A673 (cell line): ENCODE measurements around the gene CYB5A. TPM values are rescaled to one million over a fixed set of nuclear protein-coding genes. Genes with fewer than 3 reads are reported as not detected.

Experiments used
- BruUV-seq: library from RNA; stranded (reverse); fragments of 400-500 nt; replicated peaks from 2 replicates; lab custom pipeline; 2021; lab: Mats Ljungman, UMichigan
- CTCF ChIA-PET: fragments of 300-600 bp; sonication (Branson Sonifier 250); formaldehyde crosslinking; loops from one replicate; lab custom pipeline; 2022; ENCODE audit warnings: antibody characterized with exemption; lab: Charles Lee
- POLR2A ChIA-PET: fragments of 300-600 bp; sonication (Branson Sonifier 250); formaldehyde crosslinking; loops from one replicate; lab custom pipeline; 2022; ENCODE audit warnings: antibody characterized with exemption; ENCODE audit not compliant: low non-redundant PET; lab: Charles Lee
- DNase-seq: peaks from one replicate; pipeline ENCODE4 v3.0.0-alpha.2; 2015; ENCODE audit warnings: low spot score
- H3K27ac ChIP-seq: fragments of 200-600 bp; sonication (generic); 2 replicates; pipeline ENCODE4 v1.5.1; 2016; ENCODE audit warnings: mixed run types, low read depth, mild to moderate bottlenecking, mixed read lengths, antibody characterized with exemption, low read length; ENCODE audit not compliant: poor library complexity, severe bottlenecking
- H3K27me3 ChIP-seq: fragments of 200-600 bp; sonication (generic); replicated peaks from 2 replicates; pipeline ENCODE4 v1.6.1; 2017; ENCODE audit warnings: mixed run types, low read depth, mild to moderate bottlenecking, mixed read lengths, antibody characterized with exemption, low read length; ENCODE audit not compliant: insufficient read depth, poor library complexity
- H3K36me3 ChIP-seq: fragments of 200-600 bp; sonication (generic); 2 replicates; pipeline ENCODE4 v1.6.1; 2016; ENCODE audit warnings: mixed run types, mild to moderate bottlenecking, mixed read lengths, antibody characterized with exemption, low read length; ENCODE audit not compliant: insufficient read depth, poor library complexity, severe bottlenecking
- H3K4me1 ChIP-seq: fragments of 200-600 bp; sonication (generic); 2 replicates; pipeline ENCODE4 v1.6.1; 2017; ENCODE audit warnings: mixed run types, mild to moderate bottlenecking, mixed read lengths, antibody characterized with exemption, low read length; ENCODE audit not compliant: insufficient read depth, poor library complexity, severe bottlenecking
- H3K4me3 ChIP-seq: fragments of 200-600 bp; sonication (generic); 2 replicates; pipeline ENCODE4 v1.5.1; 2016; ENCODE audit warnings: low read depth, mixed run types, mild to moderate bottlenecking, mixed read lengths, low read length; ENCODE audit not compliant: poor library complexity, severe bottlenecking
- H3K9me3 ChIP-seq: fragments of 200-600 bp; sonication (generic); 2 replicates; pipeline ENCODE4 v1.6.1; 2016; ENCODE audit warnings: mixed run types, low read depth, mild to moderate bottlenecking, mixed read lengths, antibody characterized with exemption, low read length; ENCODE audit not compliant: poor library complexity, severe bottlenecking
- EZH2 ChIP-seq: fragments of 200-600 bp; sonication (generic); IDR thresholded peaks from 2 replicates; pipeline ENCODE4 v1.6.1; 2017; ENCODE audit warnings: borderline replicate concordance, low read depth, mild to moderate bottlenecking, mixed read lengths, antibody characterized with exemption, low read length; ENCODE audit not compliant: poor library complexity, severe bottlenecking
- intact Hi-C: fragments of 100-400 bp; cut with micrococcal nuclease; formaldehyde crosslinking; loops from one replicate; pipeline ENCODE4 v1.10.0; 2022; ENCODE audit not compliant: unreplicated experiment
- total RNA-seq: library from RNA; stranded (reverse); gene quantifications from 2 replicates; pipeline ENCODE4 v1.2.3, GENCODE V29; 2021
- TF ChIP-seq, protein P1 (sequence below): fragments of 300-800, 200-600 bp; sonication (generic); conservative IDR thresholded peaks from 2 replicates; pipeline ENCODE4 v1.5.1; 2017; ENCODE audit warnings: low read depth, mild to moderate bottlenecking, antibody characterized with exemption, low read length, moderate library complexity, mixed read lengths

Gene CYB5A
- total RNA-seq, 1 experiment from 2014 or later = 38.7 TPM

DNA sequence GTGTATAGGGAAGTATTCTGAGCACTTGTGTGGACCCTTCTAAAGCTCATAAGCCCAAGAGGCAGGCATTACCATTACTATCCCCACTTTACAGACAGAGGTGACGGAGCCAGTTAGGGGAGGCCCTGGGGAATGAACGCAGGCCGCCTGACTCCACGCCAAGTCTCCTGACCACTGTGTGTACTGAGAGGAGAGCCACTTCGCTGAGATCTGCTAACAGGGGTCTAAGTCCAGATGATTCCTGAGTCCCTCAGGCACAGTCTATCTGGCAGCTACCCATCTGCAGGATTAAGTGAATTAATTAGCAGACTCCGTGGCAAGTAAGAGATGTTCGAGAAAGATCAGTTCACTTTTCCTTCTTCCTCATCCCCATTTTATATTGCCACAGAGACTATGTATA lies 13.7 kb downstream of the CYB5A start:
- Histone ChIP-seq H3K9me3 (no peaks in the 10 kb centered on the region), H3K4me3 (no peak overlapping the region), H3K27me3 (no peaks in the 10 kb centered on the region), H3K4me1 (peaks cover 12% of the 10 kb centered on the region), H3K27ac (no peak overlapping the region), H3K36me3 (no peaks in the 10 kb centered on the region)
- CTCF ChIA-PET = no interaction called here
- POLR2A ChIA-PET = no interaction called here
- intact Hi-C loops = no loop called here
- TF ChIP-seq EZH2 = no peak
- TF ChIP-seq, protein P1, sequence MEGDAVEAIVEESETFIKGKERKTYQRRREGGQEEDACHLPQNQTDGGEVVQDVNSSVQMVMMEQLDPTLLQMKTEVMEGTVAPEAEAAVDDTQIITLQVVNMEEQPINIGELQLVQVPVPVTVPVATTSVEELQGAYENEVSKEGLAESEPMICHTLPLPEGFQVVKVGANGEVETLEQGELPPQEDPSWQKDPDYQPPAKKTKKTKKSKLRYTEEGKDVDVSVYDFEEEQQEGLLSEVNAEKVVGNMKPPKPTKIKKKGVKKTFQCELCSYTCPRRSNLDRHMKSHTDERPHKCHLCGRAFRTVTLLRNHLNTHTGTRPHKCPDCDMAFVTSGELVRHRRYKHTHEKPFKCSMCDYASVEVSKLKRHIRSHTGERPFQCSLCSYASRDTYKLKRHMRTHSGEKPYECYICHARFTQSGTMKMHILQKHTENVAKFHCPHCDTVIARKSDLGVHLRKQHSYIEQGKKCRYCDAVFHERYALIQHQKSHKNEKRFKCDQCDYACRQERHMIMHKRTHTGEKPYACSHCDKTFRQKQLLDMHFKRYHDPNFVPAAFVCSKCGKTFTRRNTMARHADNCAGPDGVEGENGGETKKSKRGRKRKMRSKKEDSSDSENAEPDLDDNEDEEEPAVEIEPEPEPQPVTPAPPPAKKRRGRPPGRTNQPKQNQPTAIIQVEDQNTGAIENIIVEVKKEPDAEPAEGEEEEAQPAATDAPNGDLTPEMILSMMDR = no peak
- no peak for DNase-seq
- no TSS peak for BruUV-seq

DNA sequence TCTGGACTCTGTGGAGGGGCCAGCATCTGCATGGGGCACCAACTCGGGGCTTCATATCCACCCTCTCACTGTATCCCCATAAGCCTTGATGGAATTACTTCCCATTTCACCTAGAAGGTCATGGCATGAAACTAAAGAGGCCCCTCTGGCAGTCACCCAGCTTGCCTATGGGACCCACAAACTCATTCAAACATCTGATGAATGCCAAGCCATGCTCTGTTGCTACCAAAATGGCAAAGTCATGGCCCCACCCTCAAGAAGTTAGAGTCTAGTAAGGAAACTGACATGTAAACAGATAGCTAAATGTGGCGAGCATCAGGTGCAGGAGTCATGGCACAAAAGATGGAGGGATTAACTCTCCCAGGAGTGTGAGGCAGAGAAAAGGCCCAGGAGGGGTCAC lies 14.5 kb downstream of the CYB5A start:
- no peak for TF ChIP-seq EZH2
- TF ChIP-seq, protein P1 = no peak
- POLR2A ChIA-PET = no interaction called here
- no TSS peak for BruUV-seq

DNA sequence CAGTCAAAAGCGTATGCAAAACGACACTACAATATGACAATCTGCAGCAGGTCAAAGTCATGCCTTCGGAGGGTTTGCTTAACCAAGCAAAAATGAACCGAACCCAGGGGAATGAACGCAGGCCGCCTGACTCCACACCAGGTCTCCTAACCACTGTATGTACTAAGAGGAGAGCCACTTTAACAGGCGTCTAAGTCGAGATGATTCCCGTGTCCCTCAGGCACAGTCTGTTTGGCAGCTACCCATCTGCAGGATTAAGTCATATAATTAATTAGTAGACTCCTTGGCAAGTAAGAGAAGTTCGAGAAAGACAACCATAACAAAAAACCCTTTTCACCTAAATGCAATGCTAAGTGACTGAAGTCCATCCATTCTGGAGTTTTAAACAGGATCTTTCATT lies 15.2 kb downstream of the CYB5A start:
- ChIA-PET CTCF (no interaction called here), POLR2A (no interaction called here)
- Histone ChIP-seq H3K9me3 (no peaks in the 10 kb centered on the region), H3K27ac (no peak overlapping the region), H3K4me3 (no peak overlapping the region), H3K36me3 (no peaks in the 10 kb centered on the region), H3K4me1 (peaks cover 12% of the 10 kb centered on the region), H3K27me3 (no peaks in the 10 kb centered on the region)
- no TSS peak for BruUV-seq
- intact Hi-C loops = no loop called here
- DNase-seq = peak; percentile 50
- TF ChIP-seq, protein P1 = no peak
- TF ChIP-seq EZH2 = no peak

More for the DNA sequence above, 14.5 kb downstream of the CYB5A start:
- DNase-seq = no peak
- no peak overlapping the region for H3K4me3 ChIP-seq
- no peaks in the 10 kb centered on the region for H3K27me3 ChIP-seq
- intact Hi-C loops = no loop called here
- CTCF ChIA-PET = no interaction called here
- H3K27ac ChIP-seq = no peak overlapping the region
- no peaks in the 10 kb centered on the region for H3K36me3 ChIP-seq
- H3K9me3 ChIP-seq = no peaks in the 10 kb centered on the region
- H3K4me1 ChIP-seq = peaks cover 12% of the 10 kb centered on the region
